HUES6 (cell line): ENCODE data around the gene RBMS1.
"Not testable (repeated sequence)": the region's sequence is repeated elsewhere in the genome, so short reads cannot be mapped to it uniquely, and the experiment has no call there.

Experiments used
- H3K27ac ChIP-seq: 2 replicates; pipeline ENCODE4 v1.7.0; 2013; ENCODE audit warnings: low read depth, mild to moderate bottlenecking, low read length, inconsistent platforms
- H3K27me3 ChIP-seq: 2 replicates; pipeline ENCODE4 v1.6.1; 2013; ENCODE audit warnings: low read length; ENCODE audit not compliant: control insufficient read depth, insufficient read depth
- H3K36me3 ChIP-seq: 2 replicates; pipeline ENCODE4 v1.6.1; 2013; ENCODE audit warnings: low read length; ENCODE audit not compliant: control insufficient read depth, insufficient read depth
- H3K4me1 ChIP-seq: 2 replicates; pipeline ENCODE4 v1.6.1; 2013; ENCODE audit warnings: low read length; ENCODE audit not compliant: control insufficient read depth, insufficient read depth
- H3K4me3 ChIP-seq: 2 replicates; pipeline ENCODE4 v1.5.1; 2013; ENCODE audit warnings: low read depth, low read length
- H3K9ac ChIP-seq: one replicate; pipeline ENCODE4 v1.6.1; 2013; ENCODE audit warnings: mild to moderate bottlenecking, low read length
- H3K9me3 ChIP-seq: 2 replicates; pipeline ENCODE4 v1.6.1; 2013; ENCODE audit warnings: low read depth, low read length; ENCODE audit not compliant: control insufficient read depth, insufficient read depth

RBMS1 gene

GRCh38 chr2:160454070-160454797 lies 39.4 kb downstream of the RBMS1 start:
- Histone ChIP-seq H3K36me3 (no peaks in the 10 kb centered on the region), H3K4me1 (0 out of 2 replicates have a peak, but pooled peaks cover 3% of the 10 kb centered on the region), H3K27me3 (no peaks in the 10 kb centered on the region), H3K4me3 (no peak overlapping the region), H3K9ac (no peak overlapping the region), H3K27ac (no peak overlapping the region), H3K9me3 (peaks cover 6% of the 10 kb centered on the region; the same call in 1 of the 2 replicates)

GRCh38 chr2:160453111-160453820 lies 40.3 kb downstream of the RBMS1 start:
- H3K36me3 ChIP-seq: no peaks in the 10 kb centered on the region
- H3K27ac ChIP-seq: no peak overlapping the region
- H3K4me1 ChIP-seq: 0 out of 2 replicates have a peak, but pooled peaks cover 3% of the 10 kb centered on the region
- H3K4me3 ChIP-seq: no peak overlapping the region
- peaks cover 6% of the 10 kb centered on the region; the same call in 1 of the 2 replicates for H3K9me3 ChIP-seq
- H3K27me3 ChIP-seq: no peaks in the 10 kb centered on the region
- no peak overlapping the region for H3K9ac ChIP-seq

GRCh38 chr2:160450486-160450885 lies 43.1 kb downstream of the RBMS1 start:
- Histone ChIP-seq H3K4me1 (0 out of 2 replicates have a peak, but pooled peaks cover 3% of the 10 kb centered on the region), H3K27me3 (no peaks in the 10 kb centered on the region), H3K27ac (no peak overlapping the region), H3K36me3 (no peaks in the 10 kb centered on the region; the same call in 1 of the 2 replicates), H3K9ac (no peak overlapping the region), H3K4me3 (no peak overlapping the region), H3K9me3 (peaks cover 11% of the 10 kb centered on the region; the same call in 1 of the 2 replicates)

GRCh38 chr2:160448821-160449220 lies 44.8 kb downstream of the RBMS1 start:
- not testable (repeated sequence) for H3K9ac ChIP-seq, H3K36me3 ChIP-seq, H3K4me3 ChIP-seq, H3K4me1 ChIP-seq, H3K27ac ChIP-seq, H3K27me3 ChIP-seq
- peaks cover 11% of the 10 kb centered on the region; the same call in 1 of the 2 replicates for H3K9me3 ChIP-seq

- Histone ChIP-seq H3K27me3 (no peaks in the 10 kb centered on the region), H3K9ac (no peak overlapping the region), H3K4me3 (no peak overlapping the region), H3K36me3 (no peaks in the 10 kb centered on the region; the same call in 1 of the 2 replicates), H3K4me1 (no peaks in the 10 kb centered on the region), H3K9me3 (peaks cover 26% of the 10 kb centered on the region), H3K27ac (no peak overlapping the region)
These were observed 47.9 kb downstream of the RBMS1 start for GRCh38 chr2:160445673-160446072.

- Histone ChIP-seq H3K27me3 (no peaks in the 10 kb centered on the region), H3K4me3 (no peak overlapping the region), H3K9me3 (peaks cover 27% of the 10 kb centered on the region), H3K9ac (no peak overlapping the region), H3K36me3 (no peaks in the 10 kb centered on the region; the same call in 1 of the 2 replicates), H3K27ac (no peak overlapping the region), H3K4me1 (no peaks in the 10 kb centered on the region)
These were observed 51.0 kb downstream of the RBMS1 start for GRCh38 chr2:160442603-160443002.

GRCh38 chr2:160440888-160441287 lies 52.7 kb downstream of the RBMS1 start:
- no peaks in the 10 kb centered on the region for H3K27me3 ChIP-seq
- H3K27ac ChIP-seq: no peak overlapping the region
- H3K4me3 ChIP-seq: no peak overlapping the region
- H3K4me1 ChIP-seq: no peaks in the 10 kb centered on the region
- no peaks in the 10 kb centered on the region for H3K36me3 ChIP-seq
- peaks cover 22% of the 10 kb centered on the region for H3K9me3 ChIP-seq
- no peak overlapping the region for H3K9ac ChIP-seq

GRCh38 chr2:160439038-160439437 lies 54.6 kb downstream of the RBMS1 start:
- H3K4me1 ChIP-seq, H3K27ac ChIP-seq, H3K27me3 ChIP-seq, H3K36me3 ChIP-seq, H3K4me3 ChIP-seq, H3K9ac ChIP-seq: not testable (repeated sequence)
- H3K9me3 ChIP-seq: peaks cover 22% of the 10 kb centered on the region

GRCh38 chr2:160437273-160437672 lies 56.3 kb downstream of the RBMS1 start:
- Histone ChIP-seq H3K27ac (no peak overlapping the region), H3K9me3 (peaks cover 14% of the 10 kb centered on the region), H3K4me3 (no peak overlapping the region), H3K36me3 (no peaks in the 10 kb centered on the region), H3K9ac (no peak overlapping the region), H3K27me3 (no peaks in the 10 kb centered on the region), H3K4me1 (no peaks in the 10 kb centered on the region)

GRCh38 chr2:160434254-160434948 lies 59.2 kb downstream of the RBMS1 start:
- Histone ChIP-seq H3K4me3 (no peak overlapping the region), H3K4me1 (no peaks in the 10 kb centered on the region), H3K27me3 (no peaks in the 10 kb centered on the region), H3K9ac (no peak overlapping the region), H3K9me3 (peaks cover 5% of the 10 kb centered on the region), H3K36me3 (peaks cover 8% of the 10 kb centered on the region), H3K27ac (no peak overlapping the region)
